CD4-positive, alpha-beta T cell treated with Interleukin-4 for 1 hour (primary cell): ENCODE measurements around the gene C1orf53.

ENCODE experiments used
- DNase-seq, 2 donors: peaks; one replicate each; pipeline ENCODE4 v3.0.0-alpha.2; 2020 to 2022

Gene C1orf53

GRCh38 chr1:197908716-197909220 lies 6.3 kb downstream of the C1orf53 start:
- DNase-seq = no peak

GRCh38 chr1:197909384-197909783 lies 7.0 kb downstream of the C1orf53 start:
- no peak for DNase-seq

DNA sequence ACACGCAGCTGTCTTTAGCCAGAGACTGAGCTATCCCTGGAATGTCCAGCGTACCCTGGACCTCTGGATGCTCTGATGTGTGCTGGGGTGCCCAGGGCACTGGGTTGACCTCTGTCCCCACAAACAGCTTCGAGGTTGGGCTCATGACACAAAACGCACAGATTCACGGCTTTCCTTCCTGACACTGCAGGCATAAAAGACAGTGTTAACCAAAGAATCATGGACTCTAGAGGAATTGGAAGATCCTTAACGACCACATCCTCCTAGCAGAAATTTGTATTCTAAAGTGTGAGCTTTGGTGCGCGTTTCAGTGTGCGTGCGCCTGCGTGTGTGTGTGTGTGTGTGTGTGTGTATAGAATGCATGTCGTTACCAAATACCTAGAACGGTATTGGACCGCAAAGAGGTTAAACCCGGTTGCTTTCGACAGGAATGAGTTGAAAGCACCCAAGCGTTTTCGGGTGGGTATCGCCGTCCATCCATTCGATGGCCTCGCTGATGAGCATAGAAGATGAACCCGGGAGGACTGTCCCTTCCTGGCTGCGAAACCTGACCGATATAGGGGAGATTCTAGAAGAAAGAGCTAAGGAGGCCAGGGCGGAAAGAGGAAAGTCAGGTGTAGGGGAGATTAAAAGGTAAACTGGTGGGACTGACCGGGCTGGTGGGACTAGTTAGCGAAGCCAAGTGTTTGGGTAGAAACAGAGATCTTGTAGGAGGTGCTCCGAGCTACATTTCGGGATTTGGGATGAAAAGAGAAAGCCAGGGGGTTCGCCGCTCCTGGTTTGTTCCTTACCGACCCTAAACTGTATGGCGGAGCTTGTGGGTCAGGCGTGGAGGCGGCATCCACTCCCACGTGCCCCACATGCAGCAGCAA lies 7.9 kb downstream of the C1orf53 start:
- DNase-seq = no peak

DNA sequence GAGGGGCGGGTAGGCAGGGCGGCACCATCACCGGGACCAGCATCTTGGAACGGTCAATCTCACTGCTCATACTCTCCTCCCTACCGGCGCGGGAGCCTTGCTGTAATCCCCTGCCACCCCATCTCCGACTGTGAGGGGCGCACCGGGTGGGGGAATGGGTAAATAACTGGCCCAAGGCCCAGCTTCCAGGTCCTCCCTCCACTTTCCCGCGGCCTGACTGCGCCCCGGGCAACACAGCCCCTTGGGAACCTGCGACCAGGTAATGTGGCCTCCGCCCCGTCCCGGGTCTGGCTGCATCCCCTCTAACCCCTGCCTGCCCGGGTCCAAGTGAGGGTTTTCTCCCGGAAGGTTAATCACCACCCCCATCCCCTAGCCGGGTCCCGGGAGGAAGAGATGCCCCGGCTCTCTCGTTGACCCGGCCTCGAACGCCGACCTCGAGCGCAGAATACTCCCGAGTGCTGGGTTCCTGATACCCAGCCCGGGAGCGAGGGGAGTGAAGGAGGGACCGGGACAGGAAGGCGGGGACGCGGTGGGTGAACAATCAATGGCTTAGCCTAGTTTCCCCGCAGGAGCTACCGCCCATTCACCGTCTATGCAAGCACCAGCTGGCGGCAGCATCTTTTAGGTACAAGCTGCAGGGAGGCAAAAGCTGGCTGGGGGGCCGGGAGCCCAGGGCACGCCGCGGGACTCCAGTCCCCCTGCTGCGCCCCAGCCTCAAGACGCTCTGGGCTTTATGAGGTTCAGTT lies 8.9 kb downstream of the C1orf53 start:
- no peak for DNase-seq

DNA sequence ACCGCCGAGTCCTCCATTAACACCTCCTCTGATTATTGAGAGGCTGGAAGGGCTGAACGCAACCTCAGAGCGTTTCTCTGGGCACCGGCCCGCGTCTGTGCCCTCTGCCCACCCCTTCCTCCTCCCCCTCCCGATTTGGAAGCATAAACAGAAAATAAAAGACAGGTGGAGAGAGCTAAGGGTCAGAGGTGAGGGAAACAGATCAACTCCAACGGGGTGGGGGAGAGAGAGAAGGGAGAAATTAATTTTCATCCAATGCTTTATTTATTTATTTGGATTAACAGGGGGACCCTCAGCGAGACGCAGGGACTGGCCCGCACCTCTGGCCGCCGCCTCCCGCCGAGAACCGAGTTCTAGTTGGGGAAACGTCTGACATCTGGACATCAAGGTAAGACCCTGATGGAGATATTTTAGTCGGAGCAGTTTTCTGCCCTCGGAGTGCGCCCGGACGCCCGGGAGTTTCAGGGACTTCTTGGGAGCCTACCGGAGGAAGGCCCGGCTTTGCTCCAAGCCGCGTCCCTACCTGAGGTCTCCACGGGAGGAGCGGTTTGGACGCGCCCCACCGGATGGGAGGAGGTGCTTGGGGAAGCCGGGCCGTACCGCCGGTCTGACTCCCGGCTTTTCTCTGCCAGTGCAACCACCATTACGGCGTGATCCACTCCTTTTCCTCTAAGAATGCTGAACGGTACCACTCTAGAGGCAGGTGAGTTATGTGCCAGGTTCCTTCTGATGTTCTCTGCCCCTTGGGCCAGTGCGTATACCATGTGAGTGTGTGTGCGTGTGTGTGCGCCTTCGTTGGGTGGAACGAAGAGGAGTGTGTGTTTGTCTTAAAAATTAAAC lies 9.6 kb downstream of the C1orf53 start:
- DNase-seq = no peak

DNA sequence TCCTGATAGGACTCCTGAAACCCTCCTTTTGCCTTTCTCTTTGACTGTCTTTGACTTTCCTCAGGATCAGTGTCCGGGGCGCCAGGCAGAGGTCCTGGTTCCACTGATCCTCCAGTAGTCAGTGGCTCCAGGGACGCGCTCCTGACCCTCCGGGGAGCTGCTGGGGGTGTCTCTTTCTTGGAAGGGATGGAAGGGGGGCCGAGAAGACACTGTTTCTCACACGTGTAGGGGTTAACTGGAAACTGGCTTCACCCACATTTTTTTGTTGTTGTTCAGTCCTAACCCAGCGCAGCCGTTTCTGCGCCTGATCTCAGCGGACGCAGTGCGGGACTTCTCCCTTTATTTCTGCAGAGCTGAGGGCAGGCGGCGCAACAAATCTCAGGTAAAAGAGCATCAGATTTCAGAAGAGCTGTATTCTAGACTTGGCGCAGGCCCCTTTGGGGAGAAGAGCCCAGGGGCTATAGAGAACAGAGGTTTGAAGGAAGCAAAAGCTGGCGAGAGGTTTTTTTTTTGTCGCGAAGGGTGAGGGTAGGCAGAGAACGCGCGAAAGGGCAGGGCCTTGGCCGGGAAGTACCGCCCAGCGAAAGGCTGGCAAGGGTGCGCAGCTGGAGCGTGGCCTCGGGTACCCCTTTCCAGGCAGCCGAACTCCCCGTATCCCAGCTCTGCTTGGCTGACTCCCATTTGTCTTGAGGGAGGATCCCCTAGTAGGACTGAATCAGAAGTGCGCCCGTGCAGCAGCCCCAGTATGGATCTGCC lies 10.5 kb downstream of the C1orf53 start:
- no peak for DNase-seq

- no peak for DNase-seq
These were observed 11.3 kb downstream of the C1orf53 start for GRCh38 chr1:197913495-197914276.

DNA sequence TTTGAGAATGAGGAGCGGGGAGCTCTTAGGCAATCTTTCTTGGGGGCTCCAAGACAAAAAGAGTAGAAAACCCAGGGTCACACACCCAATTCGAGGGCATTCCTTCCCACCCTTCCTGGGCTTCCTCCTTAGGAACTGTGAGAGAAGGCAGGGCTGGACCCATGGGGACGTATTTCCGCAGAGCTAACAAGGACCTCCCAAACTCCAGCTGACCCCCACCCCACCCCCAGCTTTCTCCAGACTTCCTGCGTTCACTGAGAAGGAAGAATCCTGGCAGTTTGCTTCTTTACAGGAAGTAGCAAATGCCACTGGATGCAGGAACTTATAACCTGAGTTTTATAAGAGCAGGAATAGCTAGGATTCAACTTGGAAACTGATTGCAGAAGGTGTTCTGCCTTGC lies 12.1 kb downstream of the C1orf53 start:
- DNase-seq = no peak

DNA sequence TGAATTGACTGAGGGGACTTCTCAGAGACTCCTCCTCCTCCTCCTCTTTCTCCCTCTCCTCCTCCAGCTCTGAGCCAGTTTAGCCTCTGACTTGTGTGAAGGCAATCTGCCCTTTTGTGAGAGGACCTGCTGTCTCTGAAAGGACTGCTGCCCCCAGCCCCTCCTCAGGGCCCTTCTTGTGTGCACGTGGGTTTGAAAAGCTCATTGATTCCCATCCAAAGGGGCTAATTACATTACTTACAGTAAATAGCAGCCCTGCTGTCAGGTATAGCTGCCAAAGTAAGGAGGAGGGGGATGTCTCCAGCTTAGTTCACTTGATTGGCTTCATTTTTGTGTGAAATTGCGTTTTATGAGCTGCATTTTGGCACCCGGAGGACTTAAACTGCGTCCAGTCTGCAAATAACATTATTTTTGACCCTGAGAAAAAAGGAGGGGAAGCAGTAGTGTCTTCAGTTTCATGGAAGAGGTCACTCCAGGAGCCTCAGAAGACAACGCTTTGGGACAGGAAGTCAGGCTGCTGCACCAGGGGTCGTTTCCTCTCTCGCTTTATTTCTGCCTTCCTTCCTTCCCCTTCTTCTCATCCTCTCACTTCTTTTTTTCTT lies 12.9 kb downstream of the C1orf53 start:
- DNase-seq = no peak

- no peak for DNase-seq
These were observed 13.6 kb downstream of the C1orf53 start for GRCh38 chr1:197915862-197916499.

GRCh38 chr1:197916500-197916983 lies 14.1 kb downstream of the C1orf53 start:
- DNase-seq = no peak

GRCh38 chr1:197917805-197918651 lies 15.6 kb downstream of the C1orf53 start:
- no peak for DNase-seq

DNA sequence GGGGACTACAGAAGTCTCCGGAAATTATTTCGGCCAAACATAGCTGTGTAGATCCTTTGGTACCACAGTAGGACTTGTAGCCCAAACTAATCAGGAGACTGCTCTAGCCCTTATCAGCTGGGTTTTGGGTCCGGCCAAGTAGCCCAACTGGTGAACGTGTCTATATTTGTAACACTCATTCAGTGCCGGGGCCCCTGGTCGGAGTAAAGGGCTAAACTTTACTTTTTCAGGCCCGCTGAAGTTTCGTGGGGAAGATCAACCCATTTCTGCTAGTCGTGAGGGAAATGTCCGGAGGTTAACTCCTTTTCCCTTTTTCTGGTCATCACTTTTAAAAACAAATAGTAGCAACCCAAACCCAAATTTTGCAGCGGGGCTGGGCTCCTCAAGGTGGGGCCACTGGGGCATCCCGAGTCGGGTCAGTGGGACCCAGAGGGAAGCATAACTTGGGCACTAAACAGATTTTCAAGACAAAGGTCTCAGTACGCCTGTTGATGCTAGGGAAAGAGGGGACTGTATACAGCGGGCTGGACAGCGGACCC lies 16.4 kb downstream of the C1orf53 start:
- no peak for DNase-seq

GRCh38 chr1:197919346-197920066 lies 17.1 kb downstream of the C1orf53 start:
- DNase-seq = no peak

DNA sequence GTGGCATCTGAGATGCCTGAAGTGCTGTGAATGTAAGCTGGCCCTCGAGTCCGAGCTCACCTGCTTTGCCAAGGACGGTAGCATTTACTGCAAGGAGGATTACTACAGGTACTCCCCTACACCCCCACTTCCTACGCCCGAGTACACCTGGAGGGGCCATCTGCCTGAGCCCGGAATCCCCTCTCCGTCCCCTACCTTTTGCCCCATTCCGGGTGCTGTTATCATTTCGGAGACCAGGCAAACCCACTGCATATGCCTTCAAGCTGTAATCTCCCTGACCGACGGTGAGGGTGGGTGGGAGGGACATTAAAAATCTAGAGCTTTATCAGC lies 17.6 kb downstream of the C1orf53 start:
- no peak for DNase-seq

DNA sequence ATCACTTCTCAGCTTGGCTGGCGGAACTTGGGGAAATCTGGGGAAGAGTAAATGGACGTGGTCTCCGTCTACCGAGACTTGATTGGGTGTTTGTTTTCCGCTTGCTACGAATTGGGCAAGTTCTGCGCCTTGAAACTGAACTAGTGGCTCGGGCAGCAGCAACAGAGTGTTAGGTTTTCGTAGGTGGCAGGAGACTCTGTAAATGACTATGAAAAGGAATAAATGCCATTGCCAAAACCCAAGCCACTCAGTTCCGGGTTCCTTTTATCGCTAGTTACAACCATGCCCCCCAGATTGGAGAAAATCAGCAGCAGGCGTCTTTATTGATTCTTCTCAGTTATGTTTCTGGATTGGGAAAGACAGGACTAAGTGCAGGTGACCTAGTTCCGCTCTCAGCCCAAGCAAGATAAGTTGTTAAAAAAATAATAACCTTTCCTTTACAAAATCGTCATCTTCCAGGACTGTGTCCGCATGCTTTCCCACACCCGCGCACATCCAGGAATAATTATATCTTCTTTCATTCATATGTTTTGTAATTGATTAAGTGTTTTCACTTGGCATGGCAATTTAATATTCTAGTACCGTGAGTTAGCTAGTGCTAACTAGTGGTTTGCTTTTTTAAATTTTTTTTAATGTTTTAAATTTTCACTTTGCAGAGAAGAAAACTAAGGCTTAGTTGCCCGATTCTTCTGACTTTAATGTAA lies 18.1 kb downstream of the C1orf53 start:
- DNase-seq = no peak

GRCh38 chr1:197921235-197922069 lies 19.0 kb downstream of the C1orf53 start:
- no peak for DNase-seq
